Esophagus muscularis mucosa (tissue), 3 donors: ENCODE results near the gene MNAT1.
"Not testable (repeated sequence)": the region's sequence is repeated elsewhere in the genome, so short reads cannot be mapped to it uniquely, and the experiment has no call there.

ENCODE experiments used
- CTCF ChIP-seq, 3 experiments: fragments of 200-600 bp in 2 of 3; fragments of 450-650 bp in 1 of 3; sonication (generic) in 2 of 3; IDR thresholded peaks; one replicate each; pipeline ENCODE4 v1.5.1; 2017 to 2019; ENCODE audit warnings: antibody characterized with exemption in 3 of 3, mild to moderate bottlenecking in 2 of 3, moderate library complexity in 1 of 3
- POLR2A ChIP-seq: fragments of 450-650 bp; IDR thresholded peaks from one replicate; pipeline ENCODE4 v1.6.1; 2017; ENCODE audit warnings: antibody characterized with exemption, moderate library complexity, mild to moderate bottlenecking, low read depth

- not testable (repeated sequence) for TF ChIP-seq CTCF (IDR thresholded peaks at IDR 0.05); POLR2A
Observed at GRCh38 chr14:60851692-60852091, 117.1 kb downstream of the MNAT1 start.
